HG03571 (cell line): ENCODE measurements around the gene RSPH10B2.
A peak's percentile ranks its signal among the peaks of the same experiment; 100 is the strongest.
"Not testable (repeated sequence)": the region's sequence is repeated elsewhere in the genome, so short reads cannot be mapped to it uniquely, and the experiment has no call there.

Source experiments
- ATAC-seq: cut with Tn5 transposase; IDR thresholded peaks from one replicate; pipeline ENCODE4 v1.9.1; 2021; ENCODE audit not compliant: unreplicated experiment

The RSPH10B2 gene

DNA sequence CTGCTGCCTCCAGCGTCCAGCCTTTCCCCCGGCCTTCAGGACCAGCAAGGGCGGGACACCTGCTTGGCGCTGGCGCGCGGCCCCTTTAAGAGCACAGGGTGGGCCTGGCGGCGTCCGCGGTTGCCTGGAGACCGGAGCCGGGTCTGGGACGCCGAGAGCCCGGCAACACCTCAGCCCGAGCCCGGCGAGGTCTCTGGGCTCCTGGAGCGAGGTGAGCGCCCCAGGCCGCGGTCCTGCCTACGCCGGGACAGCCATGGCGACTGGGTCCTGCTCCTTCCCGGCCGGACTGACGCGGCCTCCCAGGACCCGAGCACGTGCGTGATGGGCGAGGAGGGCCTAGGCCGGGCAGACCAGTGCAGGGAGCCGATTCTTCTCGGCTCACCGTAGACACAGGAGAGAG lies at the start of gene RSPH10B2:
RSPH10B2 (plus strand) TSS at position 140 of the 400 bp plus-strand sequence. CDS start 3,575 bp downstream, outside the sequence.
- not testable (repeated sequence) for ATAC-seq

GRCh38 chr7:6705959-6706665 lies 47.8 kb upstream of the RSPH10B2 start:
- ATAC-seq, result peak; percentile 37

GRCh38 chr7:6706666-6707407 lies 47.1 kb upstream of the RSPH10B2 start, which contains the start of gene ZNF12:
Gene ZNF12, minus strand, starts transcription at chr7:6706947. Its CDS starts 1,774 bp downstream, at chr7:6705173.
- ATAC-seq, result peak; percentile 92

- no peak for ATAC-seq
Observed at GRCh38 chr7:6708304-6708703, 45.6 kb upstream of the RSPH10B2 start.

DNA sequence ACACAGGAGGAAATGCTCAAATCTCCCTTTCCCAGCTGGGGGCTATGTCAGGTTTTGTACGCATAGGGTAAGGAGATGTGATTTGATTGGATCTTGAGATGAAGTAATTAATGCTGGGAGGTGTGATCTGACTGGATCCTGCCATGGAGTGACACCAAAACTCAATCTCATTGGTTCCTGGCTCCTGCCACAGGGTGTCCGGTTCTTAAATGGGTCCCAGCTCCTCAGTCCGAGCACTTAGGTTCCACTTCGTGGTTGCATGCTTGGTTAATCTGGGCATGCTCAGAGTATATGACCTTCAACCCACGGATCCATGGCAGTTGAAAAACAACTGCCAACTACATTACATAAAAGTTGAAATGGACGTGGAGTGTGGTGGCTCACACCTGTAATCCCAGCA lies 44.1 kb upstream of the RSPH10B2 start:
- no peak for ATAC-seq

DNA sequence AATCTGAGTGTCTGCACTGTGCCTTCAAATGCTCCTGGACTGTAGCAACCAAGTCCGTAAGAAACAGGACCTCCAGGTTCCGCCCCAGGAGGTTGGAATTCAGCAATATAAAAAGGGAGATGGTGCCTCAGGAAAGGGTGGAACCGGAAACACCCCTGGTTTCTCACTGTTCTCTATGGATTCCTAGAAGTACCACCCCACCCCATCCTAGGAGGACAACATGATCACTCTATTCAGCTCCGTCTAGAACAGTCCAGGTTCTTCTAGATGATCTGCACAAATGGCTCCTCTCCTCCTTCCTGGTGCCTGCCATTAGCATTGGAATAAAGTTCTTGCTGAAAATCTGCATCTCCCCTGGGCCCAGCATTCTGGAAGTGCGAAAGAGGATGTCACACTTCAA lies 39.5 kb upstream of the RSPH10B2 start:
- no peak for ATAC-seq

DNA sequence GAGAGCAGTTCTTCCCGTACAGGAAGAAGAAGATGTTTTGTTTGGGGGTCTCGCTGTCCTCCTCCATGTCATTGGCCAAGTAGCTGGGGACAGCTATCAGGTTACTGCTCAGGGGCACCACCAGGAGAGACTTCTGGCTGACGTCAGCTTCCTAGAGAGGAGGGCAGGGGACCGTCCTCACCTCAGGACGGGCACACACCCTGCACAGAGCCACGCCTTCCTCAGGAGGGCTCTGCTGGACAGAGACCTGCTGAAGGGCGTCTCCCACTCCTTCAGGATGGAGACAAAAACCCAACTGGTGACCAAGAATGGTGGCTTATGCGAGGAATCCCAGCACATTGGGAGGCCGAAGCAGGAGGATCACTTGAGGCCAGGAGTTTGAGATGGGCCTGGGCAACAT lies 38.0 kb upstream of the RSPH10B2 start:
- ATAC-seq, result not testable (repeated sequence)

DNA sequence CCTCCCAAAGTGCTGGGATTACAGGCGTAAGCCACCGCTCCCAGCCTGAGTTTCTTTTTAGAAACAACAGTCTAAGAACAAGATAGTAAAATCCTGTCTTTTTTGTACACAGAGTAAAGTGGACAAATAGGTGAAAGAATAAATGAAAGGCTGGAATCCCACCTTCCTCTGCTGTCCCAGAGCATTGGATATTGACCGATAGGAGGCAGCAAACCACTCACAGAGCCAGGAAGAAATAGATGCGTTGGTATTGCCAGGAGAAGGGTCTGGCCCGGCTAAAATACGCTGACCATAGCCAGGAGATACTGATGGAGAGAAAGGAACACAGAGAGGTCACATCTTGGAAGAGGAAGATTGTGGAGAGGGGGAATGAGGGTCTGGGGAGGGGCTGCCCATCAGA lies 35.8 kb upstream of the RSPH10B2 start:
- no peak for ATAC-seq

GRCh38 chr7:6724351-6724750 lies 29.6 kb upstream of the RSPH10B2 start:
- ATAC-seq, result not testable (repeated sequence)

DNA sequence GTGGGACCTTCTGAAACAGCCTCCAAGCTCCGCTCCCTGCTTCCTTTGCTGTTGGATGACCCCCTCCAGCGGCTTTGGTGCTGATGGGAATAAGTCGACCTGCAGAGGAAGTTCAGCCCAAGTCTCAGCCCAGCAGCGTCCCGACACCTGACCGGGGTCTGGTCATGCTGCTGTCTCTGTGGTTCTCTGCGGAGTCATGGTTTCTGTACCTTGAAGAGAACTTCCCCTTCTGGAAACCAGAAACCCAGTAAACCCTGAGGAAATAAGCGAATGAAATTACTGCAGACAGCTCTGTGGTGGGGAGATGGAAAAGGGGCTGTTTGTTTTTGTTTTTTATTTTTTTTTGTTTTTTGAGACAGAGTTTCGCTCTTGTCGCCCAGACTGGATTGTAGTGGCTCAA lies 28.9 kb upstream of the RSPH10B2 start:
- ATAC-seq, result peak; percentile 64

- ATAC-seq, result not testable (repeated sequence)
Observed at GRCh38 chr7:6726341-6726740, 27.6 kb upstream of the RSPH10B2 start.

GRCh38 chr7:6727663-6728062 lies 26.2 kb upstream of the RSPH10B2 start:
- no peak for ATAC-seq

- ATAC-seq, result not testable (repeated sequence)
Observed at GRCh38 chr7:6728893-6729491, 24.9 kb upstream of the RSPH10B2 start.

DNA sequence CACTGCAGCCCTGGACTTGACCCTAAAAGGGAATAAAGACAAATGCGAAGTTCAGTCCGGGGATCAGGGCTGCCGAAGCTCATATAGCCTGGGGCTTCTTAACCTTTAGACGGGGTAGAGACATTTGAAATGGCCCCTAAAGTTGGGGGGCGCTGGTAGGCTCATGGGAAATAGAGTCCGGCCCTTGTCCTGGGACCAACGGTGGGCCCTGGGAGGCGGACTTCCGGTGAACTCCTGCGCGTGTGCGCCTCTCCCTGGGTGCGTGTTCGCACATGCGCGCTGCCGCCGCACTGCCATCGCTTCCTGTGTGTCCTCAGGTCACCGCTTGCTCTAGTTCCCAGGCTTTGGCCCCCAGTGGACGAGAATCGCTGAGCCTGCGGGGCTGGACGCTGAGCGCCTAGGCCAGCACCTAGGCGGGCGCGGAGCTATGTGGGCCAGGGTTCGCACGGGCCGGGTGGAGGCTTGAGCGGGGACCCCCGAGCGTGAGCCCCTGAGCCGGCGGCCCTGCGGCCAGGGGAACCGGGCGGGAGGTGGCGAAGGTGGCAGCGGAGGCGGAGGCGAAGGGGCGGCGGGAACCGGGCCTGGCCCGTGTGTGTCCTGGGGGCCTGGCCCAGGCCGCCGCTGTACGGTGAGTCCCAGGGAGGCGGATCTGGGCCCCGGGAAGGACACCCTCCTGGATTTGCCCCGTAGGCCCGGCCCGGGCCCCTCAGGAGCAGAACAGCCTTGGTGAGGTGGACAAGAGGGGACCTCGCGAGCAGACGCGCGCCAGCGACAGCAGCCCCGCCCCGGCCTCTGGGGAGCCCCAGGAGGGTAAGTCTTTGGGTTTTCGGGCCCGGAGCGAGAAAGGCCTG lies 24.2 kb upstream of the RSPH10B2 start:
- ATAC-seq, result peak; percentile 91

- peak; percentile 13 for ATAC-seq
Observed at GRCh38 chr7:6730343-6730633, 23.6 kb upstream of the RSPH10B2 start.

DNA sequence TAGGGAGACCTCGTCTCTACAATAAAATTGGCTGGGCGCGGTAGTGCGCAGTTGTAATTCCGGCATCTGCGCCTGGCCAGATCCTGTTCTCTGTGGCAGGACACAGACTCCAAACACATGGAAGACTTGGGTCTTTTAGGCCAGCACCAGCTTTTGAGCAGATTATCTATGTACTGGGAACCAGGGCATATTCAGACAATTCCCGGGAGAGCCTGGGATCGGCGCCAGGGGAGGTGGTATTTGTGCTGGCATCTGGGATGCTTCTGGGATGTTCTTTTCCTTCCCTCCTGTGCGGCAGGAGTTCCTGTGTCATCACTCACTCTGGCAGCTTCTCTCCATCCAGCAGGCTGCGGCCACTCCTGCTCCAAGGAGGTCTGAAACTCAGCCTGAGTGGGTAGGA lies 15.5 kb upstream of the RSPH10B2 start:
- not testable (repeated sequence) for ATAC-seq

- ATAC-seq, result not testable (repeated sequence)
Observed at GRCh38 chr7:6744410-6745100, 9.3 kb upstream of the RSPH10B2 start.

GRCh38 chr7:6749335-6749734 lies 4.6 kb upstream of the RSPH10B2 start:
- ATAC-seq, result not testable (repeated sequence)

GRCh38 chr7:6750173-6750572 lies 3.7 kb upstream of the RSPH10B2 start:
- ATAC-seq, result not testable (repeated sequence)

DNA sequence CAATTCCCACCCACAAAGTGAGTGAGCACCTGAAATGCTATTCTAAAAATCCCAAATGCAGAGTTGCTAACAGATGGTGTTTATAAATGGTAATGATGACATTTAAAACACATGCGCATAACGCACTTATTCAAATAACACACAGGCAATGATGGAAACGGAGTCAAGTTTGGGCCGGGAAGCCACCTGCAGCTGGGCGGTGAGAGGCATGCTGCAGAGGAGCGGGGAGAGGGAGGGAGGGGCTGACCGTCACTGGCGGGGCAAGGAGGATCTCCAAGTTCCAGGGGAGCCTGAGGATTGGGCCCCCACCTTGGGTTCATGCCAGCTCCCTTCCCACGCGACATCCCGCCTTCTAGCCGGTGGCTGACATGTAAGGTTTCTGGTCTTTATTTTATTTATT lies 7.3 kb downstream of the RSPH10B2 start:
- not testable (repeated sequence) for ATAC-seq
